ENCODE results near the gene MACIR. TPM values are rescaled to one million over a fixed set of nuclear protein-coding genes. Genes with fewer than 3 reads are reported as not detected.

The MACIR gene
- total and polyA plus RNA-seq, 2 donors (not counting 3 experiments of a cell fraction or from before 2014, with no cell fraction given): 4.0 to 9.3 TPM

GRCh38 chr5:103293099-103293498, 34.5 kb downstream of the MACIR start:
- H3K9ac ChIP-seq (replicated peaks; ENCODE audit: extremely low read depth, insufficient read depth, low read length): no peak overlapping the region
- dilution Hi-C loops (cut with MboI; ENCODE audit: extremely low pct_ligation_motif_present, low sequenced_read_pairs): no loop called here
- intact Hi-C loops (cut with micrococcal nuclease): no loop called here
- H2AFZ ChIP-seq (ENCODE audit: low read depth, low read length): no peak overlapping the region
- no peak overlapping the region for H3K4me2 ChIP-seq (ENCODE audit: insufficient read depth, low read length)
- H3K27ac ChIP-seq (ENCODE audit: insufficient read depth, low read depth, low read length): no peak overlapping the region
- no peaks in the 10 kb centered on the region for H3K4me1 ChIP-seq (ENCODE audit: control insufficient read depth, extremely low read depth, insufficient read depth, low read length)
- POLR2A ChIA-PET: no interaction called here
- H3K9me1 ChIP-seq (replicated peaks; ENCODE audit: control insufficient read depth, extremely low read depth, insufficient read depth, low read length): no peaks in the 10 kb centered on the region
- H4K20me1 ChIP-seq (replicated peaks; ENCODE audit: control insufficient read depth, extremely low read depth, insufficient read depth, low read length): no peaks in the 10 kb centered on the region
- H3K79me2 ChIP-seq (ENCODE audit: control insufficient read depth, insufficient read depth, low read length): no peaks in the 10 kb centered on the region
- TF ChIP-seq MYC (IDR thresholded peaks at IDR 0.05; ENCODE audit: low read depth, low read length) (no peak), CTCF (IDR thresholded peaks at IDR 0.05; ENCODE audit: extremely low read depth in 1 of 2, insufficient read depth in 1 of 2, low read depth in 1 of 2, low read length in 2 of 2) (no peak), EZH2 (IDR thresholded peaks at IDR 0.05; ENCODE audit: borderline replicate concordance, low read depth, low read length, severe bottlenecking) (no peak), FOS (IDR thresholded peaks at IDR 0.05; ENCODE audit: borderline replicate concordance, insufficient read depth, low read length) (no peak), JUN (IDR thresholded peaks at IDR 0.05; ENCODE audit: borderline replicate concordance, insufficient read depth, insufficient read length, low read depth) (no peak), POLR2A (IDR thresholded peaks at IDR 0.05; ENCODE audit: low read depth, low read length) (no peak), GATA2 (IDR thresholded peaks at IDR 0.05; ENCODE audit: insufficient read depth, insufficient read length, low read depth, low read length) (no peak), POLR2AphosphoS5 (IDR thresholded peaks at IDR 0.05; ENCODE audit: insufficient read depth, low read depth, low read length) (no peak)
- TF ChIP-seq, protein P1, sequence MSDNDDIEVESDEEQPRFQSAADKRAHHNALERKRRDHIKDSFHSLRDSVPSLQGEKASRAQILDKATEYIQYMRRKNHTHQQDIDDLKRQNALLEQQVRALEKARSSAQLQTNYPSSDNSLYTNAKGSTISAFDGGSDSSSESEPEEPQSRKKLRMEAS (IDR thresholded peaks at IDR 0.05; ENCODE audit: insufficient read depth, insufficient read length): no peak
- H3K9me3 ChIP-seq (replicated peaks; ENCODE audit: control insufficient read depth, insufficient read depth, low read length): no peaks in the 10 kb centered on the region
- DNase-seq (ENCODE audit: low read depth, low spot score) (no peak), FAIRE-seq (no peak)
- H3K27me3 ChIP-seq (ENCODE audit: control insufficient read depth in 2 of 2, insufficient read depth in 2 of 2, low read length in 2 of 2): no peaks in the 10 kb centered on the region
- no peaks in the 10 kb centered on the region for H3K36me3 ChIP-seq (ENCODE audit: control insufficient read depth in 2 of 2, extremely low read depth in 1 of 2, insufficient read depth in 2 of 2, low read length in 2 of 2)
- no peak overlapping the region for H3K4me3 ChIP-seq (replicated peaks in 1 of 3; ENCODE audit: insufficient read depth in 1 of 3, low read depth in 1 of 3, low read length in 3 of 3)
- no TSS peak for BruUV-seq (replicated peaks)
- CTCF ChIA-PET: no interaction called here
